Nephron (organoid): ENCODE data around the gene ETFBKMT.
A peak's percentile ranks its signal among the peaks of the same experiment; 100 is the strongest.
"Not testable (repeated sequence)": the region's sequence is repeated elsewhere in the genome, so short reads cannot be mapped to it uniquely, and the experiment has no call there.

Experiments used
- H3K27ac Mint-ChIP-seq, 3 experiments: 2 replicates each; pipeline ENCODE4 v1.8.0; 2020; ENCODE audit warnings: mixed read lengths in 3 of 3, mild to moderate bottlenecking in 2 of 3, moderate library complexity in 1 of 3
- H3K27me3 Mint-ChIP-seq: 2 replicates; pipeline ENCODE4 v1.8.0; 2021; ENCODE audit warnings: low read depth, mild to moderate bottlenecking, moderate library complexity, mixed read lengths
- H3K36me3 Mint-ChIP-seq: 2 replicates; pipeline ENCODE4 v1.8.0; 2020; ENCODE audit warnings: low read depth, mixed read lengths
- H3K4me1 Mint-ChIP-seq: 2 replicates; pipeline ENCODE4 v1.8.0; 2020; ENCODE audit warnings: mixed read lengths
- H3K4me3 Mint-ChIP-seq, 3 experiments: 2 replicates each; pipeline ENCODE4 v1.8.0; 2020; ENCODE audit warnings: mild to moderate bottlenecking in 3 of 3, mixed read lengths in 3 of 3, moderate library complexity in 2 of 3
- H3K9me3 Mint-ChIP-seq: 2 replicates; pipeline ENCODE4 v1.8.0; 2020; ENCODE audit warnings: mixed read lengths
- TF ChIP-seq, protein P1 (sequence below), 3 experiments: fragments of 200-600 bp; sonication (generic); IDR thresholded peaks; one replicate each; pipeline ENCODE4 v1.5.0; 2021; ENCODE audit warnings: antibody characterized with exemption in 3 of 3; ENCODE audit not compliant: unreplicated experiment in 3 of 3

The ETFBKMT gene

DNA sequence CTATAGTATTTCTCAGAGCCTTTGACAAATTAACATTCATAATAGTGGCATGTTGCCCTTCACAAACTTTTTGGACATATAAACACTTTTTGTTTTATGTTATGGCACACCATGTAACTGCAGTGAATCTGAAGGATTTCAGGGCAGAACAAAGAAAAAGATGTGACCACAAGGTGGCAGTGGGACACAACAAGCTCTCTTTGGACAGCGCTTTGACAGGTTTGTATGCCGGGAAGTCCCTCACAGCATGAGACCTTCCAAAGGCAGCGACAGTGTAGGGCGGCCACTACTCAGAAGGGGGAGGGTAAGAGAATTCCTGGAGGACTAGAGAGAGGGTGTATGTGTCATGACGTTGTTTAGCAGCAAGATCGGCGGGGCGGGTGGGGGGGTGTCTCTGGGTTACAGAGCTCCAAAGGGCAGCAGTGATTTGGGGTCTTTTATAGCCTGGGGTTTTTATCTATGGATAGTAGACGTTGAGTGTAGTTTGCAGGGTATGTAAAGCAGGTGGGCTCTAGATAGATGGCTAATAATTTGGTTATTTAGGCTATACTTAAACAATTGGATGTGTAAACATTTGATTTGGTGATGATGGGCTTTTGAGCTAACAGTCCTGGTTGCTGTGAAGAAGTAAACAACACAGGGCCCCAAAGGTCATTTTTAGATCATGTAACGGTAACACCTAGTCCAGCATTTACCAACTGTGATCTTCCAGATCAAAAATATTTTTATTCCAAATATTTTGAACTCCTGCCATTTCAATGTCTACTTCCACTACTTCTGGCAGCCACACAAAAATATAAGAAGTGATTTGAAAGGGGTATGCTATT, 22.9 kb downstream of the ETFBKMT start:
- Mint-ChIP-seq H3K9me3 (peaks cover 32% of the 10 kb centered on the region), H3K27ac (no peak overlapping the region), H3K27me3 (no peaks in the 10 kb centered on the region), H3K36me3 (peaks cover 68% of the 10 kb centered on the region), H3K4me1 (no peaks in the 10 kb centered on the region), H3K4me3 (no peak overlapping the region)
- TF ChIP-seq, protein P1, sequence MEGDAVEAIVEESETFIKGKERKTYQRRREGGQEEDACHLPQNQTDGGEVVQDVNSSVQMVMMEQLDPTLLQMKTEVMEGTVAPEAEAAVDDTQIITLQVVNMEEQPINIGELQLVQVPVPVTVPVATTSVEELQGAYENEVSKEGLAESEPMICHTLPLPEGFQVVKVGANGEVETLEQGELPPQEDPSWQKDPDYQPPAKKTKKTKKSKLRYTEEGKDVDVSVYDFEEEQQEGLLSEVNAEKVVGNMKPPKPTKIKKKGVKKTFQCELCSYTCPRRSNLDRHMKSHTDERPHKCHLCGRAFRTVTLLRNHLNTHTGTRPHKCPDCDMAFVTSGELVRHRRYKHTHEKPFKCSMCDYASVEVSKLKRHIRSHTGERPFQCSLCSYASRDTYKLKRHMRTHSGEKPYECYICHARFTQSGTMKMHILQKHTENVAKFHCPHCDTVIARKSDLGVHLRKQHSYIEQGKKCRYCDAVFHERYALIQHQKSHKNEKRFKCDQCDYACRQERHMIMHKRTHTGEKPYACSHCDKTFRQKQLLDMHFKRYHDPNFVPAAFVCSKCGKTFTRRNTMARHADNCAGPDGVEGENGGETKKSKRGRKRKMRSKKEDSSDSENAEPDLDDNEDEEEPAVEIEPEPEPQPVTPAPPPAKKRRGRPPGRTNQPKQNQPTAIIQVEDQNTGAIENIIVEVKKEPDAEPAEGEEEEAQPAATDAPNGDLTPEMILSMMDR (IDR thresholded peaks at IDR 0.05; ENCODE audit: unreplicated experiment in 3 of 3): peak; percentile 39 to 57 (median 44)

DNA sequence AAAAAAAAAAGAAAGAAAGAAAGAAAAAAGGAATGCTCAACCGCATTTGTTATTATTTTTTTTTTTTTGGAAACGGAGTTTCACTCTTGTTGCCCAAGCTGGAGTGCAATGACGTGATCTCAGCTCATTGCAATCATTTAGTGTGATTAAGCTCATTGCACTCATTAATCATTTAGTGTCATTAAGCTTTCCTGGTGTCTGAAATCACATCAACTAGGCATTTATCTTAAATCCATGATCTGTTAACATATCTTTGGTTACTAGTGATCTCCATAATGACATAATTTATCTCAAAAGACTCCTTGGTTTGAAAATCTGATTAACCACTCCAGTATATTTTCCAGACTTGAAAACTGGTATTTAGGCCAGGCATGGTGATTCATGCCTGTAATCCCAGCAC, 26.3 kb downstream of the ETFBKMT start:
- Mint-ChIP-seq H3K27ac (no peak overlapping the region), H3K9me3 (peaks cover 44% of the 10 kb centered on the region), H3K4me1 (no peaks in the 10 kb centered on the region), H3K4me3 (no peak overlapping the region), H3K36me3 (peaks cover 91% of the 10 kb centered on the region), H3K27me3 (no peaks in the 10 kb centered on the region)
- TF ChIP-seq, protein P1 (IDR thresholded peaks at IDR 0.05; ENCODE audit: unreplicated experiment in 3 of 3): no peak

DNA sequence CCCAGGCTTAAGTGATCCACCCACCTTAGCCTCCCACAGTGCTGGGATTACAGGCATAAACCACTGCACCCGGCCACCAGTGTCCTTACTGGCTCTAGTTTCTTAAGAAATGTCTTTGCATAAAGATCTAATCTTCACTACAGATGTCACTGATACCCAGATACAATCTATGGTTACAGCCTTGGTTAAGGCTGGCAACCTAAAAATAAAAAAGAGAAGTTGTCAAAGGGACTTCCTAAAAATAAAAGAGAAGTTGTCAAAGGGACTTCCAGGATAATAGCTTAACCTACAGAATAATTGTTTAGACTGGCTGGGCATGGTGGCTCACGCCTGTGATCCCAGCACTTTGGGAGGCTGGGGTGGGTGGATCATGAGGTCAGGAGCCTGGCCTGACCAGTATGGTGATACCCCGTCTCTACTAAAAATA, 27.6 kb downstream of the ETFBKMT start:
- Mint-ChIP-seq H3K9me3 (peaks cover 45% of the 10 kb centered on the region), H3K4me1 (no peaks in the 10 kb centered on the region), H3K36me3 (peaks cover 94% of the 10 kb centered on the region), H3K27me3 (no peaks in the 10 kb centered on the region), H3K4me3 (no peak overlapping the region), H3K27ac (no peak overlapping the region)
- TF ChIP-seq, protein P1 (IDR thresholded peaks at IDR 0.05; ENCODE audit: unreplicated experiment in 3 of 3): no peak

DNA sequence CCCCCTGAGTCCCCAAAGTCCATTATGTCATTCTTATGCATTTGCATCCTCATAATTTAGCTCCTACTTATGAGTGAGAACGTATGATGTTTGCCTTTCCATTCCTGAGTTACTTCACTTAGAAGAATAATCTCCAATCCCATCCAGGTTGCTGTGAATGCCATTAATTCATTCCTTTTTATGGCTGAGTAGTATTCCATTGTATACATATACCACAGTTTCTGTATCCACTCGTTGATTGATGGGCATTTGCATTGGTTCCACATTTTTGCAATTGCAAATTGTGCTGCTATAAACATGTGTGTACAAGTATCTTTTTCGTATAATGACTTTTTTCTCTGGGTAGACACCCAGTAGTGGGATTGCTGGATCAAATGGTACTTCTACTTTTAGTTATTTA, 30.4 kb downstream of the ETFBKMT start:
- H3K9me3 Mint-ChIP-seq: peaks cover 28% of the 10 kb centered on the region
- H3K27ac Mint-ChIP-seq: not testable (repeated sequence)
- peaks cover 69% of the 10 kb centered on the region for H3K36me3 Mint-ChIP-seq

DNA sequence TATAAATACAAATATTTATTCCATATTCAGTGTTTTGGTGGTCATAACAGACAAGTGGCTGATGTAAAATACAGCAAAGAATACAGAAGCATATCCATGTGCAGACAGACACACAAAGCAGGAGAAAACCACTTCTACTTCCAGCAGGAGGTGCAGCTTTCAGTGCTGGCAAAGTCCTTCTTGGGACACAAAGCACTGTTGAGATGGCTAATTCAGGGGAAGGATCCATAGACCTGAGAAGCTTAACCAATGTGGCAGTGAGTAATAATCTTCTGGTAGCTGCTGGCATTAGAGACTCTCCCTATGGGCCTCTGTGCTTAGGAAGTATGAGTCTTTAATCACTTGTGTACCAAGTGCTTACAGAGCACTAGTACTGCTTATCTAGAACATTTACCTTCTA, 42.6 kb downstream of the ETFBKMT start:
- Mint-ChIP-seq H3K27me3 (no peaks in the 10 kb centered on the region), H3K36me3 (peaks cover 37% of the 10 kb centered on the region), H3K9me3 (no peaks in the 10 kb centered on the region), H3K4me3 (no peak overlapping the region), H3K4me1 (no peaks in the 10 kb centered on the region), H3K27ac (no peak overlapping the region)
- TF ChIP-seq, protein P1 (IDR thresholded peaks at IDR 0.05; ENCODE audit: unreplicated experiment in 3 of 3): no peak

More for the DNA sequence above, 30.4 kb downstream of the ETFBKMT start:
- H3K27me3 Mint-ChIP-seq, H3K4me1 Mint-ChIP-seq, H3K4me3 Mint-ChIP-seq: not testable (repeated sequence)

DNA sequence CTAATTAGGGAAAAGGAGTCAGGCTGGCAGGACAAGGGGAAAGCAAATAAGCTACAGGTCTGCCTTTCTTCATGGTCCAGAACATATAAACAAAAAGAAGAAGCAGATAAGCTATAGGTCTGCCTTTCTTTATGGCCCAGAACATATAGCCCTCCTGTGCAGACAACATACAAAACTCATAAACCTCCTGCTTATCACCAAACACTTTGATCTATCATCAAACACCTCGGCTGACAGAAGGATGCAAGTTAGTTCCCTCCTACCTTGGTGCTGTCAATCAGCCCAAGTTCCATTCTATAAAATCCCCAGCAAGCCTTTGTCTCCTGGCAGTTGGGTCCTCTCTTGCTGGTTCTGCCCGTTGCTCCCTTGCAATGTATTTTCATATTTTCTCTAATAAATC, 46.1 kb downstream of the ETFBKMT start:
- Mint-ChIP-seq H3K27me3 (no peaks in the 10 kb centered on the region), H3K27ac (no peak overlapping the region), H3K36me3 (peaks cover 47% of the 10 kb centered on the region), H3K4me1 (no peaks in the 10 kb centered on the region), H3K9me3 (peaks cover 20% of the 10 kb centered on the region), H3K4me3 (no peak overlapping the region)
- TF ChIP-seq, protein P1 (IDR thresholded peaks at IDR 0.05; ENCODE audit: unreplicated experiment in 3 of 3): no peak

DNA sequence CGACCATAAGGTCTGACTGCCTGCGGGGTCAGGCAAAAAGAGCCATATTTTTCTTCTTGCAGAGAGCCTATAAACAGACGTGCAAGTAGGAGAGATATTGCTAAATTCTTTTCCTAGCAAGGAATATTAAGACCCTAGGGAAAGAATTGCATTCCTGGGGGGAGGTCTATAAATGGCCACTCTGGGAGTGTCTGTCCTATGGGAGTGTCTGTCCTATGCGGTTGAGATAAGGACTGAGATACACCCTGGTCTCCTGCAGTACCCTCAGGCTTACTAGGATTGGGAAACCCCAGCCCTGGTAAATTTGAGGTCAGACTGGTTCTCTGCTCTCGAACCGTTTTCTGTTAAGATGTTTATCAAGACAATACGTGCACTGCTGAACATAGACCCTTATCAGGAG, 48.6 kb downstream of the ETFBKMT start:
- not testable (repeated sequence) for H3K4me1 Mint-ChIP-seq

More for the DNA sequence above, 48.6 kb downstream of the ETFBKMT start:
- H3K27ac Mint-ChIP-seq, H3K27me3 Mint-ChIP-seq, H3K4me3 Mint-ChIP-seq: not testable (repeated sequence)
- H3K36me3 Mint-ChIP-seq: peaks cover 42% of the 10 kb centered on the region
- peaks cover 24% of the 10 kb centered on the region for H3K9me3 Mint-ChIP-seq
